GM08714 (cell line): ENCODE data around the gene ASCC1.
"Not testable (repeated sequence)": the region's sequence is repeated elsewhere in the genome, so short reads cannot be mapped to it uniquely, and the experiment has no call there.

ENCODE experiments used
- H3K4me3 ChIP-seq: fragments of 200-500 bp; sonication (Bioruptor generic); 2 replicates; pipeline ENCODE4 v1.5.1; 2014; ENCODE audit warnings: mild to moderate bottlenecking, low read length, inconsistent platforms
- ZNF274 ChIP-seq: IDR thresholded peaks from 2 replicates; pipeline ENCODE4 v1.6.1; 2012; ENCODE audit warnings: mild to moderate bottlenecking, low read depth, low read length

The ASCC1 gene

DNA sequence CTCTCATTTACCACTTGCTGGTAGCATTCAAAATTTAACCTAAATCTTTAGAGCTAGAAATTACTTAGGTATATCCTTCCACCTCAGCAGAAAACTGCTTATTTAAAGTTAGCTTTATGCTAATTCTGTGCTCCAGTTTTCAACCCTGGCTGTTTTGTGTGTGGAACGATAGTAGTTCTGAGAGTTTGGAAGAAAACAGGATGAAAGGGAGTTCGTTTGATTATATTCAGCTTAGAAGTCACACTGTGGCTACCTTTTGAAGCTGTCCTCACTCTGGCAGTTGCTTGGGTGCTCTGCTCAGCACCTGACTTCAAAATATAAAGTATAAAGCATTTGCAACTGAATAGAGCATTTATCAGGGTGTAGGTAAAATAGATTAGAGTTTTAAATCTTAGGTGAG is 2.6 kb upstream of the ASCC1 start:
- peak overlapping the region; percentile 19; the same call in 1 of the 2 replicates for H3K4me3 ChIP-seq
- TF ChIP-seq ZNF274 = no peak

DNA sequence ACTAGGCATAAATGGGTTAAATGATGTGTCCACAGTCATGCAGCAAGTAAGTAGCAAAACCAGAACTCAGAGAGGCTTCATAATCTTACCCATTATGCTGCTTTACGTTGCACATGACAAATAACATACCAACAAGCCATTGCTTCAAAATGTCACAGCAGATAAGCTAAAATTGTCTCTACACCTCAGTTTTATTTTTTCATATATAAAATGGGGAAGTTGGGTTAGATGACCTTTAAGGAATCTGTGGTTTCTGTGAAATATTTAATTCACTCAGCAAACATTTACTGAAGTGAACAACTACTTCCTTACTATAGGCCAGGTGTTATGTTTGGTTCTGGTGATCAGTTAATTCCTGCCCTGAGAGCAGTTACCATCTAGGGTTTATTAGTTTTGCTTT is 2.2 kb upstream of the ASCC1 start:
- no peak overlapping the region for H3K4me3 ChIP-seq
- TF ChIP-seq ZNF274 = no peak

DNA sequence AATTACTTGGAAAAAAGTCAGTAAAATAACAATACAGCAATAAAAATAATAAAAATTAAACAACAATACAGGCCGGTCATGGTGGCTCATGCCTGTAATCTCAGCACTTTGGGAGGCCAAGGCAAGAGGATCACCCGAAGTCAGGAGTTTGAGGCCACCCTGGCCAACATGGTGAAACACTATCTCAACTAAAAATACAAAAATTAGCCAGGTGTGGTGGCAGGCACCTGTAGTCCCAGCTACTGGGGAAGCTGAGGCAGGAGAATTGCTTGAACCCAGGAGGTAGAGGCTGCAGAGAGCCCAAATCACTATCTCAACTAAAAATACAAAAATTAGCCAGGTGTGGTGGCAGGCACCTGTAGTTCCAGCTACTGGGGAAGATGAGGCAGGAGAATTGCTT is 4.2 kb downstream of the ASCC1 start:
- H3K4me3 ChIP-seq = not testable (repeated sequence)

DNA sequence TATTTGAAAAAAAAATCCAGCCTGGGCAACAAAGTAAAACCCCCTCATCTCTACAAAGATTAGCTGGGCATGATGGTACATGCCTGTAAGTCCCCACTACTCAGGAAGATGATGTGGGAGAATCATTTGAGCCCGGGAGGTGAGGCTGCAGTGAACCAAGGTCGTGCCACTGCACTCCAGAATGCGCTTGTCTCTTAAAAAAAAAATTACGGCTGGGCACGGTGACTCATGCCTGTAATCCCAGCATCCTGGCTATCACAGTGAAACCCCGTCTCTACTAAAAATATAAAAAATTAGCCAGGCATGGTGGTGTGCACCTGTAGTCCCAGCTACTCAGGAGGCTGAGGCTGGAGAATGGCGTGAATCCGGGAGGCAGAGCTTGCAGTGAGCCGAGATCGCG is 4.7 kb downstream of the ASCC1 start:
- H3K4me3 ChIP-seq = not testable (repeated sequence)

DNA sequence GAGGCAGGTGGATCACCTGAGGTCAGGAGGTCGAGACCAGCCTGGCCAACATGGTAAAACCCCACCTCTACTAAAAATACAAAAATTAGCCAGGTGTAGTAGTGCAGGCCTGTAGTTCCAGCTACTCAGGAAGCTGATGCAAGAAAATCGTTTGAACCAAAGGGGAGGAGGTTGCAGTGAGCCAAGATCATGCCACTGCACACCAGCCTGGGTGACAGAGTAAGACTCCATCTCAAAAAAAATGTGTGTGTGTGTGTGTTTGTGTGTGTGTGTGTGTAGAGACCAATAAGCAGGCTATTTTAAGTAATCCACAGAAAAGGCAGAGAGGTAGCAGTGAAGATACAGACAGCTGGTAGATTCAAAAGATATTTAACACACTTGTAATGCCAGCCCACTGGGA is 7.5 kb downstream of the ASCC1 start:
- H3K4me3 ChIP-seq = not testable (repeated sequence)

DNA sequence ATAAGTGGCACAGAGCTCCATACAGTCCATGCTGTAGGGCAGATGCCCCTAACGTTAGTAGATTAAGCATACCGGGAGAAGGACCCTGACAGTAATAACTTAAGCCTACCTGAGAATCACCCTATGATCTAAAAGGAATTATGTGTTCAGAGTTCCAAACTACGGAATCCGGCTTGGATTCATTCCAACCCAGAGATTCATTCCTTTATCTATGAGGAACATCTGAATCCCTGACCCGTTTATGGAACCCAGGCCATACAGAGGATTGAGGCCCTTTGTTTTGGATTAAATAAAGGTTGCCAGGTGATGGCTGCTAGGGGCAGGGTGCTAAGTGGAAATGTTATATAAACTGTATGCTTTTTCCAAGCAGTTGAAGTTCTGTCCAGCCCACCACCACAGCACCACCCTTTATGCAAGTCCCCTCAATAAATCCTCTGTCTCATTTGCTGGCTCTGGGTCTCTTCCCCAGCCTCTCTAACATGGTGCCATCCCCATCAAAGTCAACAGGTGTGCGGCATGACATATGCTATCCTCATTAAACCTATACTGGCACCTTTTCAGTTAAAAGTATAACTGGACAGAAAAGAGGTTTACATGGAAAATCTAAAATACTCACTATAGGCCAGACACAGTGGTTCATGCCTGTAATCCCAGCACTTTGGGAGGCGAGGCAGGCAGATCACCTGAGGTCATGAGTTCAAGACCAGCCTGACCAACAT is 9.4 kb downstream of the ASCC1 start:
- TF ChIP-seq ZNF274 = no peak
- H3K4me3 ChIP-seq = no peak overlapping the region

DNA sequence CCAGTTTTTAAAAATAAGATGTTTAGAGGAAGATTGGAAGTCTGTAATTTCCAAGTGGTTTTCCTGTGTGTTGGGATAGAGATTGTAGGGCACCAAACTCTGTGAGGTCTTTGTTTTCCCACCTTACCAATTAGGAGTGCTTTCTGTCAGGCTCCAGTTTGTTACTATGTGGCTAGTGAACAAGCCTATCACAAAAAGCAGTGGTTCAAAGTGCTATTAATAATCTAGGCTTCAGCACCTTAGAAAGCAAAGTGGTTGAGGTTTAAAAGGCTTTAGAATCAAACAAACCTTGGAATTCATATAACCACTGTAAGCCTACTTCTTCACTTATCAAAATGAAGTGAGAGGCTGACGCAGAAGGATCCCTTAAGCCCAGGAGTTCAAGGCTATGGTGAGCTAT is 11.4 kb downstream of the ASCC1 start:
- no peak for TF ChIP-seq ZNF274
- H3K4me3 ChIP-seq = no peak overlapping the region

DNA sequence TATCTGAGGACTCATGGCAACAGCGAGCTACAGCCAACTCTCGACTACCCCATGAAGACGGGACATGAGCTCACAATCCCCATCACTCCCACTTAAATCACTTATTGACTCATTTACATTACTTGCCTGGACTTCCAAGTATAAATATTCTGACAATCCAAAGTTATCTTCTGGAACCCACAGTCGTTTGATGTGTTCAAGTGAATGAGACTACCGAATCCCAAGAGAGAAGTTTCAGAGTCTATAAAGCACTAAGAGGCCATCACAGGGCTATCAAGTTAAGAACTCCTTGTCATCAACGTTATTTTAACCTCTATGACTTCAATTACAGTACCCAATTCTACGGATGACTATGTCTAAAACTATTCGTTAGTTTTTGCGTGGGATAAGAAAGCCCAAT is 11.8 kb downstream of the ASCC1 start:
- no peak overlapping the region for H3K4me3 ChIP-seq
- TF ChIP-seq ZNF274 = no peak

DNA sequence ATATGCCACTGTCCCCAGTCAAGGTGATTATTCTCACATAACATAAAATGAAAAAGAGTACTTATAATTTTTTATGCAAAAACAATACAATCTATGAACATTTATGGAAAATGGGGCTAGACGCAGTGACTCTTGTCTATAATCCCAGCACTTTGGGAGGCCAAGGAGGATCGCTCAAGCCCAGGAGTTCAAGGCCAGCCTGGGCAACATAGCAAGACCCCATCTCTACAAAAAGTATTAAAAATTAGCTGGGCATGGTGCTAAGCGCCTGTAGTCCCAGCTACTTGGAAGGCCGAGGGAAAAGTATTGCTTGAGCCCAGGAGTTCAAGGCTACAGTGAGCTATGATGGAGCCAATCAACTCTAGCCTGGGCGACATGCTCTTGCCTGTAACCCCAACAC is 14.8 kb downstream of the ASCC1 start:
- no peak overlapping the region for H3K4me3 ChIP-seq
- TF ChIP-seq ZNF274 = no peak

DNA sequence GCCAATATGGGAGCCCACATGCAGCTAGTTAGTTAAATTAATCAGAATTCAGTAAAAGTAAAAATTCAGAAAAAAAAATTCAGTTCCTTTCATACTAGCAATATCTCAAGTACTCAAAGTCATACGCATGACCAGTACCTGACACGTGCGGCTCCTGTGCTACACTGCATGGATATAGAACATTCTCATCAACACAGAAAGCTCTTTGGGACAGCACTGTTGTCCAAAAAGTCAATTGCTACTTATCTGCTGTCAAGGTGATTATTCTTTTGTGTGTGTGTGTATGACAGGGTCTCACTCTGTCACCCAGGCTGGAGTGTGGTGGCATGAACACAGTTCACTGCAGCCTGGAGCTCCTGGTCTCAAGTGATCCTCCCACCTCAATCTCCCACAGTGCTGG is 15.2 kb downstream of the ASCC1 start:
- TF ChIP-seq ZNF274 = no peak
- no peak overlapping the region for H3K4me3 ChIP-seq

DNA sequence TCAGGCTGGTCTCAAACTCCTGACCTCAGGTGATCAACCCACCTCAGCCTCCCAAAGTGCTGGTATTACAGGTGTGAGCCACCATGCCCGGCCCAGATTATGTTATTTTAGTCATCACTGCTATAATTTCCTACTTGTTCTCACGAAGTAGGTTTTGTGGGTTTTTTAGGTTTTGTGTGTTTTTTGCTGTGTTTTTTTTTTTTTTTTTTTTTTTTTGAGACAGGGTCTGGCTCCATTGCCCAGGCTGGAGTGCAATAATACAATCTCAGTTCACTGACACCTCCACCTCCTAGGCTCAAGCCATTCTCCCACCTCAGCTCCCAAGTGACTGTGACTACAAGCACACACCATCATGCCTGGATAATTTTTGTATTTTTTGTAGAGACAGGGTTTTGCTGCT is 21.1 kb downstream of the ASCC1 start:
- H3K4me3 ChIP-seq = no peak overlapping the region
- TF ChIP-seq ZNF274 = no peak

DNA sequence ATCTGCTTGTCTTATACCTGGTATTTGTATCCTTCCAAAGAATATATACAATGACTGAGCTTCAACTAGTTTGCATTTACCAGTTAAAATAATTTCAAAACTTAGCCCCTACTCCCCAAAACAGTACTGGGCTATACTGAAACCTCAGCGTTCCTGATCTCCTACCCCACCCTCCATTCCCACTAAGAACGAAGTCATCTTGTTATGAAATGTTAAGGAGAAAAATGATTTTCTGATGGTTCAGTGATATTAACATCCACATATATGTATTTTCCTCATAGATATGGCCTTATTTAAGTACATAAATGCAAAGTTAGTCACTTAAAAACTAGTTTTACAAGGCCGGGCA is 29.1 kb downstream of the ASCC1 start:
- TF ChIP-seq ZNF274 = no peak
- no peak overlapping the region for H3K4me3 ChIP-seq

DNA sequence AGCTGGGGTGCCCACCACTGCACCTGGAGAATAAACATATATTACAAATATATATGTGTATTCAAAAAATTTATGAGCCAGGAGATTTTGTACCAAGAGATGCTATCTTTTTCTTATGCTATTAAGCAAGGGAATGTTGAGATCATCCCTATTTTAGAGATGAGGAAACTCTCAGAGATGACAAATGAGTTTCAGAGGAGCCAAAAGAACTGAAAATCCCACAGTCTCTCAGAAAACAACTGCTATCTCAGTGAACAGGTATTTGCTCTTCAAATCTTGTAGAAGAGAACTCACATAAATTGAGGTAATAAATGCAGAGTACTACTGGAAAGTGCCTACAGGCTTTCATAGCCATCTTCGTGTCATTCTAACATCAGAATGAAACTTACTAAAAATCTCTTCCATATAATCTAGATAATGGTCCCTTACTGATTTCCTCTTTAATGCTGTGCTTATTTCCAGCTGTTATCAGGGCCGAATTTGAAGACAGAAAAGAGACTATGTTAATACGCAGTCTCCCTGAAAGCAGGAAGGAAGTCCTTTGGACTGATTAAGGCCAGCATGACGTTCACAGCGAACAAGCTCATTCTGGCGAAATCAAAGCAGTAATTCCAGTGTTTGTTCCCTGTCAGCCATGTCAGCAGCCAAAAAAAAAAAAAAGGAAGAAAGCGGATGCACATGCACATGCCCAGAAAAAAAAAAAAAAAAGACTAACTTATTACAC is 29.7 kb downstream of the ASCC1 start:
- no peak for TF ChIP-seq ZNF274
- H3K4me3 ChIP-seq = no peak overlapping the region

DNA sequence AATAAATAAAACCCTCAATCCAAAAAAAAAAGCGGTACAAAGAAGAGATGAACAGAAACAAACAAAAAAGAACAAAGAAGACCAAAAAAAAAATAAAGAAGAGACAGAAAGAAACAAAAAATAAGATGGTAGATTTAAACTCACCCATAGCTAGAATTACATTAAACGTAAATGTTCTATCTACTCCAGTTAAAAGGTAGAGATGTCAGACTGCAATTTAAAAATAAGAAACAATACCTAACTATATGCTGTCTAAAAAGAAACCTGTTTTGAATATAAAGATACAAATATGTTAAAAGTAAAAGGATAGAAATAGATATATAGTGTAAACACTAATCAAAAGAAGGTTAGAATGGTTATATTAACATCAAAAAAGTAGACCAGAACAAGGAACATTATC is 31.9 kb downstream of the ASCC1 start:
- no peak overlapping the region for H3K4me3 ChIP-seq
- no peak for TF ChIP-seq ZNF274

DNA sequence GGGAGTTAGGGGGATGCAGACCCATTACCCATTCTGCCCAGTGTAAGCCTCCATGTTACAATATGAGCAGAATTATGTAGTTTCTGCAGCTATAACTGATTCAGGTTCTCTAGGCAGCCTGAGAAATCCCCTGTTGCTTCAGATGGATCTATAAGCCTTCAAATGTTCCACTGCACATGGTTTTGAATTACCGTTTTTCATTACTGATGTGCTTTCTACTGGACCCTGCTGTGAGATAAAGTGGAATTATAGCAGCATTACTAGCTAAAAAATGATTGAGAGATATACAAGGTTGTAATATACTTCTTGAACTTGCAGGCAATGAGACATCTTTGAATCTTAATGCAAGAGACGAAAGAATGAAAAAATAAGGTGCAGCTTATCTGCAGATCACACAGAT is 38.6 kb downstream of the ASCC1 start:
- no peak overlapping the region for H3K4me3 ChIP-seq
- no peak for TF ChIP-seq ZNF274

DNA sequence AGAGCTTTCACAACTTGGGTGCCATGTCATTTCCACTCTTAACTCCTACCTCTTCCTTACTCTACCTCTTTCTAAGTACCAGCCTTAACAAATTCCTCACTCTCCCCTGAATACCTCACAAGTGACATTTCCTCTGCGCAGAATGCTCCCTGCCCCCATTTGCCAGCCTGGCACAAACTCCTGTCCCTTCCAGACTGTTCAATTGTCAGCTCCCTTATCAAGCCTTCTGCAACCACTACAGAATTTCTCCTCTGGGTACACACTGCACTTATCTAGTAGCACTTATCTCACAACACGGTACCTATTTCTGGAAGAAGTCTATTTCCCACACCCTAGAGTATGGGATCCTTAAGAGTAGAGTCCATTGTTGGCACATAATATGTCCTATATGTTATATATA is 39.4 kb downstream of the ASCC1 start:
- H3K4me3 ChIP-seq = no peak overlapping the region
- no peak for TF ChIP-seq ZNF274
